HG02840 (cell line): ENCODE data around the gene LRMDA.
"Not testable (repeated sequence)": the region's sequence is repeated elsewhere in the genome, so short reads cannot be mapped to it uniquely, and the experiment has no call there.

Experiments
- ATAC-seq: cut with Tn5 transposase; IDR thresholded peaks from one replicate; pipeline ENCODE4 v1.9.1; 2021; ENCODE audit warnings: mild to moderate bottlenecking, moderate library complexity, moderate number of reproducible peaks; ENCODE audit not compliant: unreplicated experiment, low FRiP score

LRMDA gene

GRCh38 chr10:76115471-76116155, 684.2 kb downstream of the LRMDA start:
- no peak for ATAC-seq

GRCh38 chr10:76116523-76116922, 685.1 kb downstream of the LRMDA start:
- ATAC-seq, result no peak

GRCh38 chr10:76117949-76118348, 686.5 kb downstream of the LRMDA start:
- ATAC-seq, result no peak

- no peak for ATAC-seq
Observed at GRCh38 chr10:76119036-76119435, 687.6 kb downstream of the LRMDA start.

GRCh38 chr10:76119515-76119914, 688.1 kb downstream of the LRMDA start:
- ATAC-seq, result no peak

- ATAC-seq, result no peak
Observed at GRCh38 chr10:76122056-76122455, 690.6 kb downstream of the LRMDA start.

GRCh38 chr10:76124280-76124679, 692.9 kb downstream of the LRMDA start:
- ATAC-seq, result no peak

- ATAC-seq, result no peak
Observed at GRCh38 chr10:76125900-76126299, 694.5 kb downstream of the LRMDA start.

- no peak for ATAC-seq
Observed at GRCh38 chr10:76126607-76127527, 695.4 kb downstream of the LRMDA start.

- ATAC-seq, result no peak
Observed at GRCh38 chr10:76127984-76128589, 696.7 kb downstream of the LRMDA start.

GRCh38 chr10:76129213-76129612, 697.8 kb downstream of the LRMDA start:
- ATAC-seq, result no peak

- ATAC-seq, result no peak
Observed at GRCh38 chr10:76130892-76131291, 699.5 kb downstream of the LRMDA start.

GRCh38 chr10:76133597-76134255, 702.3 kb downstream of the LRMDA start:
- no peak for ATAC-seq

- no peak for ATAC-seq
Observed at GRCh38 chr10:76136961-76137360, 705.5 kb downstream of the LRMDA start.

- no peak for ATAC-seq
Observed at GRCh38 chr10:76138286-76138685, 706.9 kb downstream of the LRMDA start.

GRCh38 chr10:76138906-76139305, 707.5 kb downstream of the LRMDA start:
- ATAC-seq, result no peak

GRCh38 chr10:76139431-76139830, 708.0 kb downstream of the LRMDA start:
- no peak for ATAC-seq

- ATAC-seq, result no peak
Observed at GRCh38 chr10:76141376-76141775, 710.0 kb downstream of the LRMDA start.

- ATAC-seq, result not testable (repeated sequence)
Observed at GRCh38 chr10:76148217-76148616, 716.8 kb downstream of the LRMDA start.

GRCh38 chr10:76149182-76149581, 717.8 kb downstream of the LRMDA start:
- ATAC-seq, result no peak
